Upper lobe of right lung (tissue), 1 donor: ENCODE measurements around the gene ZNF462. TPM values are rescaled to one million over a fixed set of nuclear protein-coding genes. Genes with fewer than 3 reads are reported as not detected.
"Not testable (repeated sequence)": the region's sequence is repeated elsewhere in the genome, so short reads cannot be mapped to it uniquely, and the experiment has no call there.

Experiments
- ATAC-seq: fragments of 200-7000 bp; cut with Tn5 transposase; one replicate; pipeline ENCODE4 v1.9.1; 2020; ENCODE audit warnings: mild to moderate bottlenecking, moderate library complexity
- DNase-seq: peaks from one replicate; pipeline ENCODE4 v3.0.0-alpha.2; 2020
- H3K27ac ChIP-seq: fragments of 200-600 bp; one replicate; pipeline ENCODE4 v1.8.0; 2022
- H3K27me3 ChIP-seq: fragments of 200-600 bp; one replicate; pipeline ENCODE4 v1.8.0; 2022; ENCODE audit warnings: mild to moderate bottlenecking
- H3K36me3 ChIP-seq: fragments of 200-600 bp; one replicate; pipeline ENCODE4 v1.8.0; 2022
- H3K4me1 ChIP-seq: fragments of 200-600 bp; one replicate; pipeline ENCODE4 v1.8.0; 2022
- H3K4me3 ChIP-seq: fragments of 200-600 bp; one replicate; pipeline ENCODE4 v1.8.0; 2022; ENCODE audit warnings: mild to moderate bottlenecking
- H3K9me3 ChIP-seq: fragments of 200-600 bp; one replicate; pipeline ENCODE4 v1.8.0; 2022
- intact Hi-C: fragments of 100-400 bp; cut with DNase I; formaldehyde crosslinking; loops from one replicate; pipeline ENCODE4 v1.11.0; 2022
- total RNA-seq: library from RNA; stranded (reverse); fragmentation: NEBNext Ultra II Directional; extraction: Animal tissue kit (Norgen Biotek cat#: 25700); gene quantifications from one replicate; pipeline ENCODE4 v1.2.1, GENCODE V29; 2021
- TF ChIP-seq, protein P1 (sequence below): fragments of 200-600 bp; IDR thresholded peaks from one replicate; pipeline ENCODE4 v1.8.0; 2022; ENCODE audit warnings: antibody characterized with exemption
- donor health status: DM: no; HTN: yes; CAD: no; lungs with severe emphysema.

Gene ZNF462
- total RNA-seq, 1 donor from 2014 or later, result 25.4 TPM

DNA sequence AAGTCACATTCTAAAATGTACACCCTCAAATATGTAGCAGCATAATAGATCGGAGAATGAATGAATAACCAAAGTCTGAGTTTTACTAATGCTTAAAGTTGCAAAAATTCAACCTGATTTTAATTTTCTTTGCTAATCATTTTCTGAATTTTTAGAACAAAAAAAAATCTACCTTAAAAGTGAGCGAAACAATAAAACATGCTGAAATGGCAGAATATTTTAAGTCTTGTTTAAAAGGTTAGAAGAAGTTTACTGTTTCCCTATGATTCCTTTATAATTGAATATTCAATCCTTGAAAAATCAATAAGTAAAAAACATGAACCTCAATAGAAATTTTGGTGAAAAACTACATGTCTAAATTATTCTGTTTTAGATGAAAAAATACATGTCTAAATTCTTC lies 27.1 kb upstream of the ZNF462 start:
- no peaks in the 10 kb centered on the region for H3K4me1 ChIP-seq
- ATAC-seq (no peak), DNase-seq (no peak)
- H3K27me3 ChIP-seq, result no peaks in the 10 kb centered on the region
- intact Hi-C loops, result no loop called here
- H3K9me3 ChIP-seq, result no peaks in the 10 kb centered on the region
- TF ChIP-seq, protein P1, sequence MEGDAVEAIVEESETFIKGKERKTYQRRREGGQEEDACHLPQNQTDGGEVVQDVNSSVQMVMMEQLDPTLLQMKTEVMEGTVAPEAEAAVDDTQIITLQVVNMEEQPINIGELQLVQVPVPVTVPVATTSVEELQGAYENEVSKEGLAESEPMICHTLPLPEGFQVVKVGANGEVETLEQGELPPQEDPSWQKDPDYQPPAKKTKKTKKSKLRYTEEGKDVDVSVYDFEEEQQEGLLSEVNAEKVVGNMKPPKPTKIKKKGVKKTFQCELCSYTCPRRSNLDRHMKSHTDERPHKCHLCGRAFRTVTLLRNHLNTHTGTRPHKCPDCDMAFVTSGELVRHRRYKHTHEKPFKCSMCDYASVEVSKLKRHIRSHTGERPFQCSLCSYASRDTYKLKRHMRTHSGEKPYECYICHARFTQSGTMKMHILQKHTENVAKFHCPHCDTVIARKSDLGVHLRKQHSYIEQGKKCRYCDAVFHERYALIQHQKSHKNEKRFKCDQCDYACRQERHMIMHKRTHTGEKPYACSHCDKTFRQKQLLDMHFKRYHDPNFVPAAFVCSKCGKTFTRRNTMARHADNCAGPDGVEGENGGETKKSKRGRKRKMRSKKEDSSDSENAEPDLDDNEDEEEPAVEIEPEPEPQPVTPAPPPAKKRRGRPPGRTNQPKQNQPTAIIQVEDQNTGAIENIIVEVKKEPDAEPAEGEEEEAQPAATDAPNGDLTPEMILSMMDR, result no peak
- no peak overlapping the region for H3K27ac ChIP-seq
- no peaks in the 10 kb centered on the region for H3K36me3 ChIP-seq
- no peak overlapping the region for H3K4me3 ChIP-seq

DNA sequence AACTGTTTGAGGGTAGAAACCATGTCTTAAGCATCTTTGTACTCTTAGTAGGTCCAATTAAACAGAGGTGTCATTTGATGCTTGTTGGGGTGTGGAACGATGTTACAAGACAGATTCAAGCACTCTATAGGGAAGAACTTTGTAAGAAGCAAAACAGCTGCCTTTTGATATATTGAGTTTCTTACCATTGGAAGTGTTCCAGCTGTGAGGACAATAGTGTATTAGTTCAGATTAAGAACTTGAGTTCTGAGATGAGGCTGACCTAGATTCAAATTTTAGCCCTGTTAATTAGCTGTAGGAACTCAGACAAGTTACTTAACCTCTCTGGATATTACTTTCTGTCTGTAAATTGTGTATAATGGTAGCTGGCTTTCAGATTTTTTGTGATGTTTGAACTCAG lies 19.6 kb upstream of the ZNF462 start:
- Histone ChIP-seq H3K27me3 (no peaks in the 10 kb centered on the region), H3K4me1 (no peaks in the 10 kb centered on the region), H3K36me3 (no peaks in the 10 kb centered on the region), H3K4me3 (no peak overlapping the region), H3K27ac (no peak overlapping the region), H3K9me3 (no peaks in the 10 kb centered on the region)
- no peak for ATAC-seq
- DNase-seq, result no peak
- TF ChIP-seq, protein P1, result no peak
- intact Hi-C loops, result no loop called here

DNA sequence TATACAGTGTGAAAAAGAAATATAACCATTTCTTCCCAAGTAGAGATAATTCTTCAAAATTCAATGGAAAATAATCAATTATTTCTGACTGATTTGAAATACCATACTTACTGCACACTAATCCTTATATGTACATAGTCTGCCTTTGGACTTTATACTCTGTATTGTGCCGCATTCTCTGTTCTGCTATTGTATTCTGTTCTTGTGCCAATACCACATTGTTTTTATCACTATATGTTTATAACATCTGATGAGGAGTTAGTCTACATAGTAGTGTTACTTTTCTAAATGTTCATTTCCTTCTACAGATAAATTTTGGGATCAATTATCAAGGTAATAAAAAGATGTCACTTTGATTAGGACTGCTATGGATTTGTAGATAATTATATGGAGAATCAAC lies 16.7 kb upstream of the ZNF462 start:
- intact Hi-C loops, result no loop called here
- H3K4me3 ChIP-seq, result no peak overlapping the region
- no peak for ATAC-seq

DNA sequence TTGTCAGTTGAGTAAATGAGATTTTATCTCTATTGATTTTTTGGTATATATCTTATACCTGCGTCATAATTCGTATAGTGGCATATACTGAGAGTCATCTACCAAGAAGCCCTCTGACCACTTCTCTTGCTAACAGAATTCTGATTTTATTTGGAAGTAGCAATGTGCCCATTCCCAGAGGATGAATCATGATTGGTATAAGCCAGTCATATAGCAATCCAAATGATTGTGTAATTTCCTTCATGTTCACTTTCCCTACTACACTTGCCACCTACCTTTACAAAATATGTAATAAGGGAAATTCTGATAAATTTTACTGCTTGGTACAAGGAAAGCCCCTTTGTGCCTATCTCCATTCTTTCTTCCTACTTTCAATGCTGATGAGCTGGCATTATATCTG lies 16.1 kb upstream of the ZNF462 start:
- H3K27ac ChIP-seq, result no peak overlapping the region
- ATAC-seq (no peak), DNase-seq (no peak)
- no peaks in the 10 kb centered on the region for H3K4me1 ChIP-seq
- TF ChIP-seq, protein P1, result no peak
- no peak overlapping the region for H3K4me3 ChIP-seq
- intact Hi-C loops, result no loop called here
- H3K9me3 ChIP-seq, result no peaks in the 10 kb centered on the region
- H3K36me3 ChIP-seq, result no peaks in the 10 kb centered on the region
- no peaks in the 10 kb centered on the region for H3K27me3 ChIP-seq

More for the DNA sequence above, 16.7 kb upstream of the ZNF462 start:
- TF ChIP-seq, protein P1, result no peak
- Histone ChIP-seq H3K27ac (no peak overlapping the region), H3K4me1 (no peaks in the 10 kb centered on the region), H3K9me3 (no peaks in the 10 kb centered on the region), H3K27me3 (no peaks in the 10 kb centered on the region), H3K36me3 (no peaks in the 10 kb centered on the region)
- no peak for DNase-seq

DNA sequence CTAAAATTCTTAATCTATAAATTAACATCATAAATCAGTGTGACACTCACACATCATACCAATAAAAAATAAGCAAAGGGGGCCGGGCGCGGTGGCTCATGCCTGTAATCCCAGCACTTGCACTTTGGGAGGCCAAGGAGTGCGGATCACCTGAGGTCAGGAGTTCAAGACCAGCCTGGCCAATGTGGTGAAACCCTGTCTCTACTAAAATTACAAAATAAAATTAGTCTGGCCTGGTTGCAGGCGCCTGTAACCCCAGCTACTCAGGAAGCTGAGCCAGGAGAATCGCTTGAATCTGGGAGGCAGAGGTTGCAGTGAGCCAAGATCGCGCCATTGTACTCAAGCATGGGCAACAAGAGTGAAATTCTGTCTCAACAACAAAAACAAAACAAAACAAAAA lies 11.3 kb upstream of the ZNF462 start:
- H3K27me3 ChIP-seq, H3K27ac ChIP-seq, H3K4me3 ChIP-seq, intact Hi-C loops, ATAC-seq, H3K9me3 ChIP-seq, H3K36me3 ChIP-seq, H3K4me1 ChIP-seq, DNase-seq: not testable (repeated sequence)

DNA sequence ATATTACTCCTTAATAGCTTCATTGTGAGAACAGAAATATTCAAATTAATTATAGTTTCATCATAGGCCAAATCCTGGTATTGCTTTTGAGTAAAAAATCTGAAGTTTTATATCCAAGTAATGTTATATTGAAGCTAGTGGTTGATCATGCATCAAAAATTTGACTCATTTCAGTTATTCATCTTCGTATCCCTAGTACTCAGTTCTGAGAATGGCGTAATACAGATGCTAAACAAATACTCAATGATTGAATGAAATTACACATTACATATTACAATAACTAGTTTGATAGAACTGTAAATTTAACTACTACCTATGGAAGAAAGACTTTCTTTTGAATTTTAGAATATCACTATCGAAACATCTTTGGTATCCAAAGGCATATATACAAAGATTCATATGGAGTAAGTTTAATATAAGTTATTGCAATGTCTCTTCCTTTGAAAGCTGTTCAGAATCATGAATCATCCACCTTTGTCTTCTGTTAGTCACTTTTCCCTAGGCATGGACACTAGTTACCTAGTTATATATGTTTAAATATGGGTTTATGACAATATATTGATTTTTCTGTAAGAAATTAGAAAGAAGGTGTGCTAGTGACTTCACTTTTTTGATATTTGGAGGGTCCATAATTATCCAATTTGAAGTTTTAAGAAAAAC lies 5.0 kb upstream of the ZNF462 start:
- Histone ChIP-seq H3K27ac (no peak overlapping the region), H3K27me3 (no peaks in the 10 kb centered on the region), H3K9me3 (no peaks in the 10 kb centered on the region), H3K4me3 (no peak overlapping the region), H3K4me1 (no peaks in the 10 kb centered on the region), H3K36me3 (no peaks in the 10 kb centered on the region)
- intact Hi-C loops, result no loop called here
- ATAC-seq (no peak), DNase-seq (no peak)
- TF ChIP-seq, protein P1, result no peak
